NOMO-1 treated with DMSO at 0.1 percent for 48 hours (cell line): Measurements from ENCODE around the gene SLC28A1.
A peak's percentile ranks its signal among the peaks of the same experiment; 100 is the strongest.
"Not testable (repeated sequence)": the region's sequence is repeated elsewhere in the genome, so short reads cannot be mapped to it uniquely, and the experiment has no call there.

ENCODE experiments used
- DNase-seq: peaks from one replicate; lab custom pipeline; 2025; ENCODE audit not compliant: unreplicated experiment; lab: John Stamatoyannopoulos, UW

The SLC28A1 gene

GRCh38 chr15:84961707-84962106 is 77.2 kb downstream of the SLC28A1 start:
- no peak for DNase-seq

DNA sequence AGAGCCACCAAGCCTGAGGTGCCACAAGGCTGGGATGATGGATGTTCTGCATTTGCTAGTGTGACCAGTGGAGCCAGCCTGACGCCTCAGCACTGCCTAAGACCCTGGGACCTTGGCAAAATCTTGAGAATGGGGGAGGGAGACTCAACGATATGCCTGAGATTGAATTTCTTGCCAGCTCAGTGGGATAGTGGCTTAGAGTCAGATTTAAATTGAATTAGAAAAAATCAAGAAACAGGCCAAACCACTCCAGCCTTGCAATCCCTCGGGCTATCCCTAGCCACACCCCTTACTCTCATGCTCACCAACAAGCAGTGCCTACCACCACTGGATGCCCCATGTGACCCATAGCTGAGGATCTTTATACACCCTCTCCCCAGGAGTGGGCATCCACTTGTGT is 78.5 kb downstream of the SLC28A1 start:
- no peak for DNase-seq

DNA sequence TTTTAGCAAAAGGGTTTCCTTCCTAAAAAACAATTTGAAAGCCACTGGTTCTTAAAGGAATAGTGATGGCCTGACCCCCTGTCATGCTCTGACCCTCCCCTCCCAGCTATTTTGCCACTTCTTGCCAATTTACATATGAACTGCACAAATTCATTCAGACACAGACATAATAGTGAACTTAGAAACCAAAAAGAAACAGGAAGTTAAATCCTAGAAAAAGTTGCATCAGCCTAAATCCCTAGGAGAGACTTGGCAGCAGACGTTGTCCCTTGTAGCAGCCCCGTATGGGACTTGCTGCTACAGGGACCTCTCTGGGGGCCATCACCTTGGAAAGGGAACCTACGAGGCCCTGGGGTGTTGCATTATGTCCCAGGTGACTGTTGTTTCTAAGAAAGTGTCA is 82.9 kb downstream of the SLC28A1 start:
- DNase-seq: no peak

DNA sequence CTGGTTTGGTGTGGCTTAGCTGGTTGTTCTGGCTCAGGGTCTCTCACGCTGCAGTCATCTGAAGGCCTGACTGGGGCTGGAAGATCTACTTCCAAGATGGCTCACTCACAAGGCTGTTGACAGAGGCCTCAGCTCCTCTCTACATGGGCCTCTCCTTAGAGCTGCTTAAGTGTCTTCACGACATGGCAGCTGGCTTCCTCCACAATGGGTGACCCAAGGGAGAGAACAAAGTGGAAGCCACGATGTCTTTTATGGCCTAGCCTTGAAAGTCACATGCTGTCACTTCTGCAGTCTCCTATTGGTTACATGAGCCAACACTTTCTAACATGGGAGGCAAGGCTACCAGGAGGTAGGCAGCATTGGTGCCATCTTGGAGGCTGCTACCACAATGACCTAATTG is 83.8 kb downstream of the SLC28A1 start:
- no peak for DNase-seq

GRCh38 chr15:84969257-84969656 is 84.8 kb downstream of the SLC28A1 start:
- DNase-seq: no peak

- DNase-seq: no peak
Measured at GRCh38 chr15:84970843-84971242, 86.4 kb downstream of the SLC28A1 start.

- DNase-seq: no peak
Measured at GRCh38 chr15:84973492-84974460, 89.3 kb downstream of the SLC28A1 start.

- no peak for DNase-seq
Measured at GRCh38 chr15:84975871-84976351, 91.4 kb downstream of the SLC28A1 start.

DNA sequence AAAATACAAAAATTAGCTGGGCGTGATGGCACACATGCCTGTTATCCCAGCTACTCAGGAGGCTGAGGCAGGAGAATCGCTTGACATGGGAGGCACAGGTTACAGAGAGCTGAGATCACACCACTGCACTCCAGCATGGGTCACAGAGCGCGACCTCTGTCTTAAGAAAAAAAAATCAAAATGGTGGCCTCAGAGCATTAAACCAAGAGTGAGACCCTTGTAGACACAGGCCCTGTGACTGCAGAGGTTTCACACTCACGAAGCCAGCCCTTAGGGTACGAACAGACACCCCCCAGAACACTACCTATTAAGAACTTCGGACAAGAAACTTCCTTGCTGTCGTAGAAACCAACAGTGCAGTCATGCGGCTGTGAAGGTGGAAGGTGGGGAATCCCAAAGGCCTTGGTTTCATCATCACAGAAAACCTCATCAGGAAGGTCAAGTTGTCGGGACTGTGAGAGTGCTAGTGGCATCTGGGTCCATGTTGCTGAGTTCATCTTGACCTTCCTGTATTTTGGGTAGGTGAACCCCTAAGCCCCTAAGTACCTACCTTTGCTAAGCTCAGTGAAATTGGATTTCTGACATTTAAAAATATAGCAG is 92.4 kb downstream of the SLC28A1 start:
- DNase-seq: no peak

- no peak for DNase-seq
Measured at GRCh38 chr15:84979651-84980050, 95.2 kb downstream of the SLC28A1 start.

DNA sequence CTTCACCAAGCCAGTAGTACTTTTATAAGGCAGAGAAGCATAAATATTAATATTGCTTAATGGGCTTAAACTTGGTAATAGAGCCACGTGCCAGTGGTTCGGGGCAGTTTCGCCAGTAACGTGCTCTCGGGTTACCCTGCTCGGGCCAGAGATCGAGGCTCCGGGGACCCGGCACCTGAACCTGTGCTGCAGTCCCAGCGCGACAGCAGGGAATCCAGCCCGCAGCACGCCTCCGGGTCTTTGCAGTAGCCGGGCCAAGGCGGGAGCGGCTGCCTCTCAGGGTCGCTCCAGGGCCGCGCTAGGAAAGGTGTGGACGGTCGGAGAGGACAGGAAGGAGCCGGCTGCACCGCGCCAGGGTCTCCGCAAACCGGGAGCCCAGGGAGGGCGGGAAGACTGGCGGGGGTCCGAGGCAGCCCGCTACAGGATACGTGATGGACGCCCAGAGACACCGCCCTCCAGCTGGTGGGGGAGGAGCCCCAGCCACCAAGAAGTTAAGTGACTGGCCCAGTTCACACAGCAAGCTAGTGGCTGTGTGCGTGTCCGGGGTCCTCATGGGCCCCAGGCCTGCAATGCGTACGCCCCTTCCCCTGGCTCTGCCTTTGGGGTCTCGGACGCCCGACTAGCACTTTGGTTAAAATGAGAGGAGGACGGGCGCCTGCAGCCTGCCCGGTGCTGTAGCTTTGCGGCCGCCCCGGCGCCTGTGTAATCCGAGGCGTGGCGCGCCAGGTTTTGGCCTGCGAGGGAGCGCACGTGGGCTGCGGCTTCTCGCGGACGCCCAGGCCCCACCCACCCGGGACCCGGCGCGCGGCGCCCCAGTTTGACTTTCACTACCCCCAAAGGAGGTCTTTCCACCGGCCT is 96.0 kb downstream of the SLC28A1 start:
- peak; percentile 74 for DNase-seq

DNA sequence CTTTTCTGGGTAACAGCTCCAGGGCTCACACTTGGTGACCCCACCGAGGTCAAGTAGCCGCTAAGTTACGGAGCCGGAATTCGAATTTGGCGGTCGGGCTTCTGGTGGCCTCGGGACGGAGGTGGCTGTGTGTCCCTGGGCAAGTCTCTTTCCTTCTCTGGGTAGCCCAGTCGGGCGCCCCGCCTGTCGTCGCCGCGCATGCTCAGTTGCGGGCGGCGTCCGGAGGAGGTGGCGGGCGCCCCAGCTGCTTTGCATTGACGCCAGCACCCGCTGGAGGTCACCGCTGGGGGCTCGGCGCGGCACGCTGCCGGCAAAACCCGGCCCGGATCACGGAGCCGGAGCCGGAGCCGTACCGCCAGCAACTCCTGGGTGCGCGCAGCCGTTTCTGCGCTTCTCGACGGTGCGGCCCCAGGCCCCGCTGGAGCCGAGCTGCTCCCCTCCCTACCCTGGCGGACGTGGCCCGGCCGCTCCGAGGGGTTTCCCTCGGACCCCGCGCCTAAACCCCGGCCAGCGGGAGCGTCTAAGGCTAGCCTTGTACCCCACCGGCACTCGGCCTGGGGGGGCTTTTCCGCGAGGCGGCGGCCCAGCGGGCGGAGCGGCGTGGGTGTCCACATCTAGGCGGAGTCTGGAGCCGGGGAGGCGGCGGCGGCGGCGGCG is 96.7 kb downstream of the SLC28A1 start:
- DNase-seq: peak; percentile 92

DNA sequence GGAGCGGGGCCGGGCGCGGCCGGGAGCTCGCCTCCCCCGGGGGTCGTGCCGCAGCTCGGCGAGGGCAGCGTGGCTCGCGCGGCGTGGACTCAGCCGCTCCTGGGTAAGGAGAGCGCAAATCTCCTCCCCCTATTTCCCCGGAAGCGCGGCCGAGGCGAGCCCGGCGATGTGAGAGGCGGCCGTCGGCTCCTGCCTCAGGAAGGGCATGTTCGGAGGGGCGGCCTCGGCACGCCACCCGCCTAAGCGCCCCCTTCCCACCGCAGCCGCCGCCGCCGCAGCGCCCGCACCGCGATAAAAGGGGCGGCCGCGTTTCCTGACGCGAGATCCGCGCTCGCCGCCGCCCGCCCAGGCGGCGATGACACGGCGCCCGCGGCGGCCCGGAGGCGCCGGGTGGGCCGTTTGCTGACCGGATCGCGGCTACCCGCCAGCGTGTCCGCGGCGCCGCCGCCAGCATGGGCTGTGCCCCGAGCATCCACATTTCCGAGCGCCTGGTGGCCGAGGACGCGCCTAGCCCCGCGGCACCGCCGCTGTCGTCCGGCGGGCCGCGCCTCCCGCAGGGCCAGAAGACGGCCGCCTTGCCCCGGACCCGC is 97.3 kb downstream of the SLC28A1 start, which contains the start of gene PDE8A:
TSS of gene PDE8A (plus strand) at position 146 of the 590 bp plus-strand sequence. CDS start at position 453, 307 bp downstream.
- DNase-seq: peak; percentile 57

DNA sequence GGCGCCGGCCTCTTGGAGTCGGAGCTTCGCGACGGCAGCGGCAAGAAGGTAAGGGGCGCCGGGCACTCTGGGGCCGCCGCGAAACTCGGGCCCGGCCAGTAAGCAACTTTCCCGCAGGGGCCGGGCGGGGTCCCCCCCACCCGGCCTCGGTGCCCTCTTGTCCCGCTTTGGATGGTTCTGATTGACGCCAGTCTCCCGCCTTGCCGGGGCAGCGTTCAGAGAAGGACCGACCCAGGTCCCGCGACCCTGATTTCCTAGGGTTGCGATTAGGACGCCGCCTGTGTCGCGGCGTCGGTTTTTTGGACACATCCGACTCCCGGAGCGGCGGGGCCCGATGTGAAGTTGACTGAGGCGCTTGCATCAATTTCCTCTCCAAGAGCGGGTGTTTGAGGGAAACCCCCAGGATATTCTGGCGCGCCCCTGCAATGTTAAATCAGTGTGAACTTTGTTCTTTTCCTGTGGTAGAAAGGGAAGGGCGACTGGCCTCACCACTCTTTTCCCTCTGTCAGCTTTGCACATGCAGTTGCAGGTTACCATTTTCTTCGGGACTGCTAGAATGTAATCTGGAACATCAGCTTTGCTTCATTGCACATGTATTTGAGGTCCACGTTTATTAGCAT is 97.9 kb downstream of the SLC28A1 start:
- no peak for DNase-seq

DNA sequence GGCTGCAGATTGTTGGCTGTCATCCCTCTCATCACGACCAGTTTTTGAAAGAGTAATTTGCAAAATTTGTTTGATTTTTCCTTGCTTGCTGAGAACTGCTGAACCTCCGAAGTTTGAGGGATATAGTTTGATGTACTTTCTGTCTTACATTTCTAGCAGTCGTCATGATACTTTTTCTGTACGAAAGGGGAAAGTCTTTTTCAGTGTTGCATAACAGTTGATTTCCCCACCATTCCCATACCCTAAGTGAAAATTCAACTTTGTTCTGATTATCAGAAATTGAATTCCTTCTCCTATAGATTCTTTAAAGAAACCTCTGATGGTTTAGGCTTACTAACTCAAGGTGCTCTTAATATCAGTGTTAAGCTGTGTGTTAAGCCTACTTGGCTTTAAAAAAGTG is 98.8 kb downstream of the SLC28A1 start:
- no peak for DNase-seq

GRCh38 chr15:84983711-84984110 is 99.2 kb downstream of the SLC28A1 start:
- no peak for DNase-seq

- no peak for DNase-seq
Measured at GRCh38 chr15:84985158-84985557, 100.7 kb downstream of the SLC28A1 start.

DNA sequence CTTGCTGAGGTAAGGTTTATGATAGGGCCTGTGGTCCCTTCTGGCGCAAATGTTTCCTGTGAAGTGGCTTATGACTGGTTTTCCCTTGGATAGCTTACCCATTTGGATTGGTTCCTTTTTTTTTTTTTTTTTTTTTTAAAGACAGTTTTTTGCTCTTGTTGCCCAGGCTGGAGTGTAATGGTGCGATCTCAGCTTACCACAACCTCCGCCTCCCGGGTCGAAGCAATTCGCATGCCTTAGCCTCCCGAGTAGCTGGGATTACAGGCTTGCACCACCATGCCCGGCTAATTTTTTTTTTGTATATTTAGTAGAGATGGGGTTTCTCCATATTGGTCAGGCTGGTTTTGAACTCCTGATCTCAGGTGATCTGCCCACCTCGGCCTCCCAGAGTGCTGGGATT is 102.9 kb downstream of the SLC28A1 start:
- not testable (repeated sequence) for DNase-seq

DNA sequence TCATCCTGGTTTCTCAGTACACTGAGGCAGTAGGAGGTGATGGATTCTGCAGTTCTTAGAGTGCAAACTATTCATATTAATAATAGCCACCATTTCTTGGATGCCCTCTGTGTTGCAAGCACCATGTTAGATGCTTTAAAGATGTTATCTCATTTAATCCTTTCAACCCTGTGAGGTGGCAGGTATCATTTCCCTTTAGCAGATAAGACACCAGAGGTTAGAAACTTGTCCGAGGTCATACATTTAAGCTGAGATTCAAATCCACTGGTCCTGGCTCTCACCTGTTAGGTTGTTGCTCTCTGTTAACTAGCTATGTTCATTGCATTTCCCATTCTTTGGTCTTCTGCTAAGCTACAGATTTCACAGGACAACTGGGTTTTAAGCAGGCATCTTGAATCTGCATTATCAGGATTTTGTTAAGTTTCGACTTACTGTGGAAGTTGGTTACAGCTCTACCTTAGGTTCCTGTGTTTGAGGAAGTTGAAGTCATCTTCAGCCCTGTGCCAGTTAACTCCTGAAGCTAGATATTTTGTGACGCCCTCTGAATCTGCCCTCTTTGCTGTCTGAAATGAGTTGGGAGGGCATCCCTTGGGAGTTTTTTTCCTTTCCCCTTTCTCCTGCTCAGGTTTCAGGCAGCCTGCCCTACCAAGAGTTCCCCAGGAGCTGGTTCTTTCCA is 103.6 kb downstream of the SLC28A1 start:
- DNase-seq: peak; percentile 36
